Measurements from ENCODE around the gene GPR63. TPM values are rescaled to one million over a fixed set of nuclear protein-coding genes. Genes with fewer than 3 reads are reported as not detected.

The GPR63 gene
- total and polyA plus RNA-seq, 9 of the 15 experiments (the other 6 are each of a cell fraction or from before 2014, with no cell fraction given) = 1.6 to 5.1 (median 3.7) TPM

GRCh38 chr6:96864216-96865054 is 27.2 kb upstream of the GPR63 start:
- FAIRE-seq = no peak
- ATAC-seq = no peak
- H3K4me3 ChIP-seq = no peak overlapping the region
- H3K4me1 ChIP-seq (replicated peaks in 1 of 2; ENCODE audit: control insufficient read depth in 2 of 2, insufficient read depth in 2 of 2, low read length in 2 of 2) = no peaks in the 10 kb centered on the region
- no peak overlapping the region for H2AFZ ChIP-seq (ENCODE audit: low read depth, low read length)
- H3K27ac ChIP-seq (ENCODE audit: extremely low read depth, low read depth, low read length) = no peak overlapping the region
- in situ Hi-C loops (cut with MboI) = no loop called here
- DNase-seq (ENCODE audit: extremely low read depth in 1 of 4, low spot score in 3 of 4) = no peak
- H3K9me3 ChIP-seq (replicated peaks; ENCODE audit: control insufficient read depth, insufficient read depth, low read depth, low read length) = no peaks in the 10 kb centered on the region
- no peaks in the 10 kb centered on the region for H4K20me1 ChIP-seq (replicated peaks; ENCODE audit: control insufficient read depth, insufficient read depth, low read length)
- no TSS peak for BruUV-seq (replicated peaks)
- 0% methylated on average over 3 of the region's 3 CpGs for WGBS (ENCODE audit: insufficient coverage, low coverage, missing lambda C conversion rate)
- no peak overlapping the region for H3K4me2 ChIP-seq (ENCODE audit: insufficient read depth, low read length)
- TF ChIP-seq RAD51 (IDR thresholded peaks at IDR 0.05; ENCODE audit: borderline replicate concordance, low read depth) = no peak
- TF ChIP-seq CSDE1 (IDR thresholded peaks at IDR 0.05) = no peak
- TF ChIP-seq RUNX1 (IDR thresholded peaks at IDR 0.05; ENCODE audit: low read depth) = no peak
- ChIA-PET POLR2A (interaction anchor here (1.0 kb wide), 1 partner anchor 14 kb away, joined by 3 read pairs; no protein-coding TSS in a partner anchor), CTCF (ENCODE audit: low intra/inter-chr PET ratio) (interaction anchor here (0.7 kb wide), 1 partner anchor 189 kb away, joined by 3 read pairs; no protein-coding TSS in a partner anchor)
- intact Hi-C loops (cut with micrococcal nuclease) = no loop called here
- H3K27me3 ChIP-seq (ENCODE audit: control insufficient read depth in 2 of 2, insufficient read depth in 2 of 2, low read length in 2 of 2) = peaks cover 0 to 6% of the 10 kb centered on the region in 2 experiments; a peak in 2 of 5 replicates
- no peaks in the 10 kb centered on the region for H3K36me3 ChIP-seq (ENCODE audit: control insufficient read depth, insufficient read depth, low read length)
- no peaks in the 10 kb centered on the region for H3K9me1 ChIP-seq (ENCODE audit: control insufficient read depth, insufficient read depth, low read length)
- no peaks in the 10 kb centered on the region for H3K79me2 ChIP-seq (ENCODE audit: control insufficient read depth, insufficient read depth, low read length)
- no peak overlapping the region for H3K9ac ChIP-seq (ENCODE audit: insufficient read depth in 1 of 2, low read depth in 2 of 2, low read length in 2 of 2)

- ATAC-seq (no peak), FAIRE-seq (no peak)
- no TSS peak for BruUV-seq (replicated peaks)
Measured at GRCh38 chr6:96862560-96862959, 25.3 kb upstream of the GPR63 start.

More at GRCh38 chr6:96862560-96862959, 25.3 kb upstream of the GPR63 start:
- H3K4me3 ChIP-seq = no peak overlapping the region
- no peaks in the 10 kb centered on the region for H3K9me3 ChIP-seq (replicated peaks; ENCODE audit: control insufficient read depth, insufficient read depth, low read depth, low read length)
- H3K27ac ChIP-seq (ENCODE audit: extremely low read depth, low read depth, low read length) = no peak overlapping the region
- no peak overlapping the region for H3K9ac ChIP-seq (ENCODE audit: insufficient read depth in 1 of 2, low read depth in 2 of 2, low read length in 2 of 2)
- H3K4me2 ChIP-seq (ENCODE audit: insufficient read depth, low read length) = no peak overlapping the region
- H3K4me1 ChIP-seq (replicated peaks in 1 of 2; ENCODE audit: control insufficient read depth in 2 of 2, insufficient read depth in 2 of 2, low read length in 2 of 2) = no peaks in the 10 kb centered on the region
- H3K27me3 ChIP-seq (ENCODE audit: control insufficient read depth in 2 of 2, insufficient read depth in 2 of 2, low read length in 2 of 2) = peaks cover 4 to 6% of the 10 kb centered on the region in 2 experiments; a peak in 2 of 5 replicates
- no peaks in the 10 kb centered on the region for H3K79me2 ChIP-seq (ENCODE audit: control insufficient read depth, insufficient read depth, low read length)
- no peak overlapping the region for H2AFZ ChIP-seq (ENCODE audit: low read depth, low read length)
- DNase-seq (ENCODE audit: extremely low read depth in 1 of 4, low spot score in 3 of 4) = no peak
- ChIA-PET POLR2A (no interaction called here), CTCF (ENCODE audit: low intra/inter-chr PET ratio) (no interaction called here)
- in situ Hi-C loops (cut with MboI) = no loop called here
- 0% methylated on average over 1 of the region's 1 CpG for WGBS (ENCODE audit: insufficient coverage, low coverage, missing lambda C conversion rate)
- H3K36me3 ChIP-seq (ENCODE audit: control insufficient read depth, insufficient read depth, low read length) = no peaks in the 10 kb centered on the region
- H4K20me1 ChIP-seq (replicated peaks; ENCODE audit: control insufficient read depth, insufficient read depth, low read length) = no peaks in the 10 kb centered on the region
- H3K9me1 ChIP-seq (ENCODE audit: control insufficient read depth, insufficient read depth, low read length) = no peaks in the 10 kb centered on the region
- TF ChIP-seq MXD1 (CRISPR knock-in tag; IDR thresholded peaks at IDR 0.05; ENCODE audit: borderline replicate concordance, poor library complexity, severe bottlenecking) = no peak
- TF ChIP-seq TBP (optimal IDR thresholded peaks at IDR 0.05; ENCODE audit: low read depth, low read length) = no peak
- intact Hi-C loops (cut with micrococcal nuclease) = no loop called here

Data from K562 (cell line).